Omental fat pad (tissue), 4 donors: ENCODE measurements around the gene CAPN11. TPM values are rescaled to one million over a fixed set of nuclear protein-coding genes. Genes with fewer than 3 reads are reported as not detected.
"Not testable (repeated sequence)": the region's sequence is repeated elsewhere in the genome, so short reads cannot be mapped to it uniquely, and the experiment has no call there.

Experiments used
- ATAC-seq: fragments of 150-250 bp; one replicate; pipeline ENCODE4 v1.9.1; 2016; ENCODE audit warnings: mild to moderate bottlenecking, moderate library complexity; ENCODE audit not compliant: low FRiP score
- DNase-seq: peaks from one replicate; pipeline ENCODE4 v3.0.0-alpha.2; 2019; ENCODE audit warnings: low spot score
- CTCF ChIP-seq, 3 donors: fragments of 450-650 bp; IDR thresholded peaks; one replicate each; pipeline ENCODE4 v1.5.1; 2016 to 2017; ENCODE audit warnings: antibody characterized with exemption in 3 of 3, mild to moderate bottlenecking in 3 of 3, moderate library complexity in 2 of 3
- total RNA-seq, 4 donors: library from RNA; depleted of rRNA; stranded (reverse); fragments of >200 nt; gene quantifications; one replicate each; pipeline ENCODE4 v1.1.0, GENCODE V29; 2016

CAPN11 gene
- total RNA-seq, 4 donors from 2014 or later = 0.09 to 8.4 (median 3.3) TPM

- TF ChIP-seq CTCF (IDR thresholded peaks at IDR 0.05) = no peak
- no peak for DNase-seq
- no peak for ATAC-seq
Measured at GRCh38 chr6:44139351-44139743, 19.3 kb upstream of the CAPN11 start.

GRCh38 chr6:44142835-44143234 is 15.8 kb upstream of the CAPN11 start:
- no peak for DNase-seq
- no peak for TF ChIP-seq CTCF (IDR thresholded peaks at IDR 0.05)
- no peak for ATAC-seq

- TF ChIP-seq CTCF (IDR thresholded peaks at IDR 0.05) = no peak
- no peak for ATAC-seq
- DNase-seq = no peak
Measured at GRCh38 chr6:44143731-44144130, 14.9 kb upstream of the CAPN11 start.

- not testable (repeated sequence) for DNase-seq
Measured at GRCh38 chr6:44144536-44144935, 14.1 kb upstream of the CAPN11 start.

GRCh38 chr6:44145839-44146238 is 12.8 kb upstream of the CAPN11 start:
- ATAC-seq = no peak
- no peak for DNase-seq
- no peak for TF ChIP-seq CTCF (IDR thresholded peaks at IDR 0.05)

More at GRCh38 chr6:44144536-44144935, 14.1 kb upstream of the CAPN11 start:
- not testable (repeated sequence) for ATAC-seq

- DNase-seq (no peak), ATAC-seq (no peak)
- no peak for TF ChIP-seq CTCF (IDR thresholded peaks at IDR 0.05)
Measured at GRCh38 chr6:44146685-44147084, 11.9 kb upstream of the CAPN11 start.

- ATAC-seq (no peak), DNase-seq (no peak)
- no peak for TF ChIP-seq CTCF (IDR thresholded peaks at IDR 0.05)
Measured at GRCh38 chr6:44147256-44147655, 11.4 kb upstream of the CAPN11 start.

- TF ChIP-seq CTCF (IDR thresholded peaks at IDR 0.05) = no peak
- DNase-seq (no peak), ATAC-seq (no peak)
Measured at GRCh38 chr6:44148306-44148705, 10.3 kb upstream of the CAPN11 start.
